DOHH2 (cell line): ENCODE measurements around the gene ALPG.

Experiments used
- H3F3A ChIP-seq: fragments of 200-600 bp; sonication (generic), shearing (Covaris generic); 2 replicates; pipeline ENCODE4 v1.6.0; 2016; ENCODE audit warnings: antibody characterized with exemption, mild to moderate bottlenecking; ENCODE audit not compliant: control insufficient read depth, insufficient read depth
- H3K27ac ChIP-seq: fragments of 200-600 bp; sonication (generic); 2 replicates; pipeline ENCODE4 v1.5.1; 2014; ENCODE audit warnings: low read depth, mild to moderate bottlenecking, low read length, moderate library complexity
- H3K27me3 ChIP-seq: fragments of 200-600 bp; sonication (generic); 2 replicates; pipeline ENCODE4 v1.6.1; 2014; ENCODE audit warnings: mild to moderate bottlenecking, low read length, mixed read lengths; ENCODE audit not compliant: control insufficient read depth
- H3K36me3 ChIP-seq: fragments of 200-600 bp; sonication (generic); 2 replicates; pipeline ENCODE4 v1.6.1; 2014; ENCODE audit warnings: mild to moderate bottlenecking, low read length, moderate library complexity, mixed read lengths; ENCODE audit not compliant: control insufficient read depth
- H3K4me1 ChIP-seq: fragments of 200-600 bp; sonication (generic); 2 replicates; pipeline ENCODE4 v1.6.1; 2014; ENCODE audit warnings: mild to moderate bottlenecking, low read length, mixed read lengths; ENCODE audit not compliant: control insufficient read depth
- H3K4me2 ChIP-seq: fragments of 200-600 bp; sonication (generic); 2 replicates; pipeline ENCODE4 v1.6.0; 2014; ENCODE audit warnings: mild to moderate bottlenecking, low read length, moderate library complexity
- H3K4me3 ChIP-seq: fragments of 200-600 bp; sonication (generic); 2 replicates; pipeline ENCODE4 v1.5.1; 2014; ENCODE audit warnings: mild to moderate bottlenecking, low read length, mixed read lengths
- H3K79me2 ChIP-seq: fragments of 200-600 bp; sonication (generic); 2 replicates; pipeline ENCODE4 v1.6.1; 2014; ENCODE audit warnings: mild to moderate bottlenecking, low read length, mixed read lengths; ENCODE audit not compliant: control insufficient read depth
- H3K9me2 ChIP-seq: fragments of 200-600 bp; sonication (generic); replicated peaks from 2 replicates; pipeline ENCODE4 v1.6.1; 2014; ENCODE audit warnings: mild to moderate bottlenecking, low read length, mixed read lengths; ENCODE audit not compliant: control insufficient read depth
- H3K9me3 ChIP-seq: fragments of 200-600 bp; sonication (generic); 2 replicates; pipeline ENCODE4 v1.6.1; 2014; ENCODE audit warnings: antibody characterized with exemption, low read length, mixed read lengths; ENCODE audit not compliant: control insufficient read depth, insufficient read depth
- H4K20me1 ChIP-seq: fragments of 200-600 bp; sonication (generic); 2 replicates; pipeline ENCODE4 v1.6.0; 2014; ENCODE audit warnings: low read depth, mild to moderate bottlenecking, antibody characterized with exemption, low read length, moderate library complexity; ENCODE audit not compliant: control insufficient read depth, insufficient read depth
- EZH2phosphoT487 ChIP-seq: fragments of 200-600 bp; sonication (generic); IDR thresholded peaks from 2 replicates; pipeline ENCODE4 v1.6.1; 2017; ENCODE audit warnings: borderline replicate concordance, mild to moderate bottlenecking, antibody characterized with exemption, low read length, moderate library complexity, mixed read lengths
- TF ChIP-seq, protein P1 (sequence below): fragments of 200-600 bp; sonication (generic); IDR thresholded peaks from one replicate; pipeline ENCODE4 v1.5.1; 2014; ENCODE audit warnings: antibody characterized with exemption, mild to moderate bottlenecking, low read depth, low read length; ENCODE audit not compliant: poor library complexity, severe bottlenecking

ALPG gene

DNA sequence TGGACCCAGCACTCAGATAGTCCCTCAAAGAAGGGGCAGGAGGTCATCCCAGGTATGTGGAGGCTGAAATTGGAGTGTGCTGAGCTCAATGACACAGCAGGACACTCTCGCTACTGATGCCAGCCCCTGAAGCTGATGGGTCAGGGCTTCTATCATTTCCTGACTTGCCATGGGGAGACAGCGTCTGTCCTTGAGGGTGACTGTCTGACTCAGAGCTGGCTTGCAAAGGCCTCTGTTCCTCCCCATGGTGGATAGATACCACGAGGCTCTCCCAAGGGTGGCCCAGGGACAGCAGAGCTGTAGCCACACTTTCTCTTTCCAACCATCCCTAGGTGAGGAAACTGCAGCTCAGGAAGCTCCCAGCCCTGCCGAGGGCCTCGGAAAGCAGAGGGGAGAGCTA, 10.8 kb downstream of the ALPG start:
- Histone ChIP-seq H3K36me3 (no peaks in the 10 kb centered on the region), H3F3A (no peaks in the 10 kb centered on the region), H3K4me2 (no peak overlapping the region), H4K20me1 (no peaks in the 10 kb centered on the region), H3K4me3 (no peak overlapping the region), H3K4me1 (peaks cover 5% of the 10 kb centered on the region), H3K27ac (no peak overlapping the region), H3K27me3 (peaks cover 21% of the 10 kb centered on the region), H3K79me2 (no peaks in the 10 kb centered on the region), H3K9me3 (no peaks in the 10 kb centered on the region), H3K9me2 (no peaks in the 10 kb centered on the region)
- TF ChIP-seq, protein P1, sequence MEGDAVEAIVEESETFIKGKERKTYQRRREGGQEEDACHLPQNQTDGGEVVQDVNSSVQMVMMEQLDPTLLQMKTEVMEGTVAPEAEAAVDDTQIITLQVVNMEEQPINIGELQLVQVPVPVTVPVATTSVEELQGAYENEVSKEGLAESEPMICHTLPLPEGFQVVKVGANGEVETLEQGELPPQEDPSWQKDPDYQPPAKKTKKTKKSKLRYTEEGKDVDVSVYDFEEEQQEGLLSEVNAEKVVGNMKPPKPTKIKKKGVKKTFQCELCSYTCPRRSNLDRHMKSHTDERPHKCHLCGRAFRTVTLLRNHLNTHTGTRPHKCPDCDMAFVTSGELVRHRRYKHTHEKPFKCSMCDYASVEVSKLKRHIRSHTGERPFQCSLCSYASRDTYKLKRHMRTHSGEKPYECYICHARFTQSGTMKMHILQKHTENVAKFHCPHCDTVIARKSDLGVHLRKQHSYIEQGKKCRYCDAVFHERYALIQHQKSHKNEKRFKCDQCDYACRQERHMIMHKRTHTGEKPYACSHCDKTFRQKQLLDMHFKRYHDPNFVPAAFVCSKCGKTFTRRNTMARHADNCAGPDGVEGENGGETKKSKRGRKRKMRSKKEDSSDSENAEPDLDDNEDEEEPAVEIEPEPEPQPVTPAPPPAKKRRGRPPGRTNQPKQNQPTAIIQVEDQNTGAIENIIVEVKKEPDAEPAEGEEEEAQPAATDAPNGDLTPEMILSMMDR, result no peak
- no peak for TF ChIP-seq EZH2phosphoT487

DNA sequence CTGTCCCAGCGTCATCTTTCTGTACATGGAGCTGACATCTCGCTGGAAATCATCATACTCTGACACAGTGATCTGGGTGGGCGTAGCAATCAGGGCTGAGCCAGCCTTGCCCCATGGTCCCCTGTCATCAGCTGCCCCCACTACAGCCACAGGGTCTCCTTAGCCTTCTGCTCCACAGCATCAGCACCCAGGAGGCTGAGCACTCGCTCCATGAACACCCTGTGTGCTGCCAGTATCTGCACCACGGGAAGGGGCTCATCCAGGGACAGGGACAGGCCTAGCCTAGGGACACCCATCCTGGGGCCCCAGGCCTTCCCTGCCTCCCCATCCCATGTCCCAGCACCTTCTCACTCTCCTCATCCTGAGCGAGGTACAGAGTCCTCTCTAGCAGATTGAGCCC, 11.4 kb downstream of the ALPG start:
- Histone ChIP-seq H3K9me3 (no peaks in the 10 kb centered on the region), H3K27ac (no peak overlapping the region), H4K20me1 (no peaks in the 10 kb centered on the region), H3K4me2 (no peak overlapping the region), H3K4me3 (no peak overlapping the region), H3K36me3 (no peaks in the 10 kb centered on the region), H3K4me1 (peaks cover 10% of the 10 kb centered on the region), H3K79me2 (no peaks in the 10 kb centered on the region), H3K9me2 (no peaks in the 10 kb centered on the region), H3F3A (no peaks in the 10 kb centered on the region), H3K27me3 (peaks cover 15% of the 10 kb centered on the region)
- no peak for TF ChIP-seq EZH2phosphoT487
- TF ChIP-seq, protein P1, result no peak

DNA sequence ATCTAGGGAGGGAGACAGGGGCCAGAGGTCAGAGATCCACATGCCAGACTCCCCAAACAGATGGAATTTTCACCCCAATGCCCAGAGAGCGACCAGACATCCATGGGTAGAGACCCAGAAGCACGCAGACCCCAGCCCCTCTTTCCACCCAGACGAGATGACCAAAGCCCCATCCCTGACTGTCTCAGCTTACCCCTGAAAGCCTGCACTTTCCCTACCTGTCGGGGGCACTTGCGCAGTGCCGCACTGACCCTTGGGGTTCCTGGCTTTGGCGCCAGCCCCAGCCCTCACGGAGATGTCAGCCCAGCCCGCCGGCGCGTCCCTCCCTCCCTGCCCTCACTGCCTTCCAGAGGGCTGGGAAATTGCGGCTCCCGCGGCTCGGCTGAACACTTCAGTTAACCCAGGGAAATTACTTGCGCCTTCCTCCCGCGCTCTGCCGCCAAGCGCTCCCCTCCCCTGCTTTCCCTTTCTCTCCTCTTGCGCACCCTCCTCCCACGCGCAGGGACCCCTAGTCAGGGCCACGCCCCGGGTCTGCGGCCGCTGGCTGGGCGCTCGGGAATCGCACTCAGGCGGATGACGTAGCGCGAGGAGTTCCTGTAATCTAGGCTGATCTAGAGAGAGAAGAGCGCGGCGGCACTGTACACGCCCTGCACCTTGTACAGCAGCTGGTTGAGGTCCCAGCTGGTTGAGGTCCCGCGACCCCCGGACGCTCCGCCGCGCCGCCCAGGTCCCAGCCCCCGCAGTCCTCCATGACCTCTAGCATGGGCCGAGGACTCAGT, 12.0 kb downstream of the ALPG start:
- peaks cover 12% of the 10 kb centered on the region for H3K4me1 ChIP-seq
- TF ChIP-seq, protein P1, result no peak
- no peak for TF ChIP-seq EZH2phosphoT487
- H3K27me3 ChIP-seq, result peaks cover 10% of the 10 kb centered on the region
- H3F3A ChIP-seq, result no peaks in the 10 kb centered on the region
- no peaks in the 10 kb centered on the region for H3K9me2 ChIP-seq
- H3K9me3 ChIP-seq, result no peaks in the 10 kb centered on the region
- no peak overlapping the region for H3K4me2 ChIP-seq
- H4K20me1 ChIP-seq, result no peaks in the 10 kb centered on the region
- no peak overlapping the region for H3K27ac ChIP-seq
- H3K79me2 ChIP-seq, result no peaks in the 10 kb centered on the region
- no peak overlapping the region for H3K4me3 ChIP-seq
- no peaks in the 10 kb centered on the region for H3K36me3 ChIP-seq
